Measurements from ENCODE around the gene CDH23.

- TF ChIP-seq CTCF (IDR thresholded peaks at IDR 0.05) (no peak), POLR2A (IDR thresholded peaks at IDR 0.05) (no peak)
These were observed 1.7 kb upstream of the CDH23 start for GRCh38 chr10:71394926-71395562.

Measured in adrenal gland (tissue), 5 donors.